Stomach (tissue), 9 donors: ENCODE results near the gene SLC35D1. TPM values are rescaled to one million over a fixed set of nuclear protein-coding genes. Genes with fewer than 3 reads are reported as not detected.
A peak's percentile ranks its signal among the peaks of the same experiment; 100 is the strongest.

Source experiments
- DNase-seq, 2 donors: peaks; one replicate each; pipeline versions ENCODE4 v3.0.0 to v3.0.0-alpha.2; 2013 to 2019
- H3K27ac ChIP-seq, 5 donors: fragments of 200-600 bp in 4 of 5; sonication (generic) in 4 of 5; one replicate each; pipeline ENCODE4 v1.5.1; 2013 to 2019; ENCODE audit warnings: mild to moderate bottlenecking in 1 of 5, moderate library complexity in 1 of 5
- H3K27me3 ChIP-seq, 3 donors: fragments of 200-600 bp; sonication (generic); one replicate each; pipeline ENCODE4 v1.5.1; 2017 to 2019; ENCODE audit warnings: mixed run types in 1 of 3
- H3K36me3 ChIP-seq, 4 donors: fragments of 200-600 bp; sonication (generic); 1 replicate in 3 of 4; 2 replicates in 1 of 4; pipeline ENCODE4 v1.5.1; 2016 to 2019
- H3K4me1 ChIP-seq, 4 donors: fragments of 200-600 bp; sonication (generic); one replicate each; pipeline ENCODE4 v1.5.1; 2016 to 2019
- H3K4me3 ChIP-seq, 4 donors: fragments of 200-600 bp; sonication (generic) in 3 of 4; one replicate each; pipeline ENCODE4 v1.5.1; 2016 to 2019; ENCODE audit warnings: mild to moderate bottlenecking in 1 of 4
- H3K9me3 ChIP-seq, 4 donors: fragments of 200-600 bp; sonication (generic); one replicate each; pipeline ENCODE4 v1.5.1; 2016 to 2019
- CTCF ChIP-seq, 7 experiments: fragments of 450-650 bp in 4 of 7; fragments of 200-600 bp in 3 of 7; sonication (generic) in 3 of 7; IDR thresholded peaks; one replicate each; pipeline ENCODE4 v1.5.1; 2016 to 2019; ENCODE audit warnings: antibody characterized with exemption in 7 of 7, control low read depth in 2 of 7, mild to moderate bottlenecking in 1 of 7
- EP300 ChIP-seq: sonication (generic); formaldehyde crosslinking; IDR thresholded peaks from one replicate; pipeline ENCODE4 v1.6.1; 2017; ENCODE audit warnings: antibody characterized with exemption
- POLR2A ChIP-seq, 4 donors: fragments of 450-650 bp; IDR thresholded peaks; one replicate each; pipeline ENCODE4 v1.6.1; 2016; ENCODE audit warnings: antibody characterized with exemption in 4 of 4, control low read depth in 2 of 4, mild to moderate bottlenecking in 1 of 4, moderate library complexity in 1 of 4
- POLR2AphosphoS5 ChIP-seq, 3 donors: sonication (generic); formaldehyde crosslinking; IDR thresholded peaks; one replicate each; pipeline ENCODE4 v1.6.1; 2016; ENCODE audit warnings: antibody characterized with exemption in 3 of 3
- WGBS, 5 donors: extraction: QIAGEN DNeasy Blood & Tissue Kit in 3 of 5; methylation state at CpG; one replicate each; pipeline versions ENCODE4 v1.1.5 to v1.1.7; 2013 to 2018; 5-methylcytosine and 5-hydroxymethylcytosine counted together
- intact Hi-C: fragments of 100-400 bp; cut with DNase I; formaldehyde crosslinking; loops from one replicate; pipeline ENCODE4 v1.15.1; 2023; ENCODE audit warnings: low total_unique reads
- polyA plus RNA-seq, 3 donors: library from polyadenylated mRNA; stranded (reverse); fragments of 200-250 nt; gene quantifications; one replicate each; pipeline ENCODE4 v1.2.3, GENCODE V29; 2013
- total RNA-seq, 5 donors: library from RNA; depleted of rRNA; stranded (reverse); fragments of >200 nt; gene quantifications; one replicate each; pipeline versions ENCODE4 v1.1.0 to v1.2.3, GENCODE V29; 2014 to 2016
- donor health status: healthy with polysubstance abuse.
- donor health status: Bipolar disorder and iron deficiency.
- donor health status: healthy.

The SLC35D1 gene
- total and polyA plus RNA-seq, 8 donors = 1.7 to 40.8 (median 10.0) TPM

- Histone ChIP-seq H3K27me3 (no peaks in the 10 kb centered on the region), H3K36me3 (peaks cover 49 to 99% (median 96%) of the 10 kb centered on the region in 4 donors)
These were observed 12.0 kb downstream of the SLC35D1 start for GRCh38 chr1:67041841-67042503.

GRCh38 chr1:67040405-67040804, 13.5 kb downstream of the SLC35D1 start:
- DNase-seq = no peak
- Histone ChIP-seq H3K4me3 (no peak overlapping the region), H3K36me3 (peaks cover 46 to 95% (median 91%) of the 10 kb centered on the region in 4 donors), H3K9me3 (no peaks in the 10 kb centered on the region), H3K27ac (no peak overlapping the region), H3K27me3 (no peaks in the 10 kb centered on the region), H3K4me1 (peaks cover 0 to 30% (median 8%) of the 10 kb centered on the region in 4 donors)
- intact Hi-C loops = no loop called here
- TF ChIP-seq POLR2A (IDR thresholded peaks at IDR 0.05) (no peak), EP300 (no peak), CTCF (IDR thresholded peaks at IDR 0.05) (no peak), POLR2AphosphoS5 (IDR thresholded peaks at IDR 0.05) (no peak)
- 98 to 100% (median 100%) methylated on average over 1 of the region's 1 CpG for WGBS, 5 donors

More at GRCh38 chr1:67041841-67042503, 12.0 kb downstream of the SLC35D1 start:
- H3K27ac ChIP-seq = peak overlapping the region in 1 of 5 donors; percentile 34
- no peak for TF ChIP-seq POLR2A (IDR thresholded peaks at IDR 0.05)
- TF ChIP-seq CTCF (IDR thresholded peaks at IDR 0.05) = no peak
- no peak for TF ChIP-seq POLR2AphosphoS5 (IDR thresholded peaks at IDR 0.05)
- no peak for TF ChIP-seq EP300
- WGBS, 5 donors = 70 to 87% (median 85%) methylated on average over 5 of the region's 5 CpGs
- no peaks in the 10 kb centered on the region for H3K9me3 ChIP-seq
- no peak overlapping the region for H3K4me3 ChIP-seq
- intact Hi-C loops = no loop called here
- DNase-seq = no peak
- H3K4me1 ChIP-seq = peaks cover 0 to 30% (median 8%) of the 10 kb centered on the region in 4 donors

GRCh38 chr1:67031859-67032247, 22.1 kb downstream of the SLC35D1 start:
- TF ChIP-seq POLR2AphosphoS5 (IDR thresholded peaks at IDR 0.05) (no peak), EP300 (no peak), CTCF (IDR thresholded peaks at IDR 0.05) (no peak), POLR2A (IDR thresholded peaks at IDR 0.05) (no peak)
- 62 to 82% (median 75%) methylated on average over 4 of the region's 4 CpGs for WGBS, 5 donors
- intact Hi-C loops = no loop called here
- Histone ChIP-seq H3K9me3 (no peaks in the 10 kb centered on the region), H3K27me3 (no peaks in the 10 kb centered on the region), H3K27ac (peak overlapping the region in 1 of 5 donors; percentile 51), H3K36me3 (peaks cover 0 to 31% (median 27%) of the 10 kb centered on the region in 4 donors), H3K4me1 (peaks cover 0 to 35% (median 12%) of the 10 kb centered on the region in 4 donors), H3K4me3 (no peak overlapping the region)
- no peak for DNase-seq

GRCh38 chr1:67031121-67031858, 22.7 kb downstream of the SLC35D1 start:
- Histone ChIP-seq H3K9me3 (no peaks in the 10 kb centered on the region), H3K4me3 (no peak overlapping the region), H3K4me1 (peaks cover 0 to 35% (median 12%) of the 10 kb centered on the region in 4 donors), H3K27me3 (no peaks in the 10 kb centered on the region), H3K36me3 (peaks cover 0 to 26% (median 21%) of the 10 kb centered on the region in 4 donors), H3K27ac (peak overlapping the region in 1 of 5 donors; percentile 51)
- intact Hi-C loops = no loop called here
- peak in 1 of 2 donors; percentile 15 for DNase-seq
- 61 to 79% (median 76%) methylated on average over 5 of the region's 5 CpGs for whole genome bisulfite sequencing, 5 donors
- no peak for TF ChIP-seq POLR2A (IDR thresholded peaks at IDR 0.05)
- TF ChIP-seq CTCF (IDR thresholded peaks at IDR 0.05) = no peak
- no peak for TF ChIP-seq EP300
- no peak for TF ChIP-seq POLR2AphosphoS5 (IDR thresholded peaks at IDR 0.05)
